Smooth muscle cell (in vitro differentiated cells): ENCODE results near the gene SHKBP1. TPM values are rescaled to one million over a fixed set of nuclear protein-coding genes. Genes with fewer than 3 reads are reported as not detected.
"Not testable (repeated sequence)": the region's sequence is repeated elsewhere in the genome, so short reads cannot be mapped to it uniquely, and the experiment has no call there.

Experiments used
- DNase-seq: peaks from one replicate; lab custom pipeline; 2025; ENCODE audit not compliant: unreplicated experiment; lab: John Stamatoyannopoulos, UW
- H2AFZ ChIP-seq: fragments of 200-600 bp; sonication (generic); 2 replicates; pipeline ENCODE4 v1.6.0; 2016; ENCODE audit warnings: antibody characterized with exemption, low read depth, mild to moderate bottlenecking
- H3F3A ChIP-seq: fragments of 200-600 bp; sonication (generic); 2 replicates; pipeline ENCODE4 v1.6.0; 2017; ENCODE audit warnings: antibody characterized with exemption, low read depth
- H3K27ac ChIP-seq: fragments of 200-600 bp; sonication (generic); 2 replicates; pipeline ENCODE4 v1.5.1; 2016; ENCODE audit warnings: low read depth, mild to moderate bottlenecking
- H3K27me3 ChIP-seq: fragments of 200-600 bp; sonication (generic); 2 replicates; pipeline ENCODE4 v1.6.1; 2016; ENCODE audit warnings: low read depth, mild to moderate bottlenecking
- H3K36me3 ChIP-seq: fragments of 200-600 bp; sonication (generic); 2 replicates; pipeline ENCODE4 v1.5.1; 2016; ENCODE audit warnings: low read depth
- H3K4me1 ChIP-seq: fragments of 200-600 bp; sonication (generic); 2 replicates; pipeline ENCODE4 v1.5.1; 2016; ENCODE audit warnings: low read depth
- H3K4me2 ChIP-seq: fragments of 200-600 bp; sonication (generic); 2 replicates; pipeline ENCODE4 v1.6.0; 2016; ENCODE audit warnings: mild to moderate bottlenecking
- H3K4me3 ChIP-seq: fragments of 200-600 bp; sonication (generic); 2 replicates; pipeline ENCODE4 v1.5.1; 2016; ENCODE audit warnings: mild to moderate bottlenecking
- H3K79me2 ChIP-seq: fragments of 200-600 bp; sonication (generic); 2 replicates; pipeline ENCODE4 v1.6.0; 2016; ENCODE audit warnings: low read depth, mild to moderate bottlenecking
- H3K9ac ChIP-seq: fragments of 200-600 bp; sonication (generic); 2 replicates; pipeline ENCODE4 v1.6.0; 2016; ENCODE audit warnings: low read depth
- H3K9me3 ChIP-seq: fragments of 200-600 bp; sonication (generic); replicated peaks from 2 replicates; pipeline ENCODE4 v1.5.1; 2016; ENCODE audit warnings: low read depth
- H4K20me1 ChIP-seq: fragments of 200-600 bp; sonication (generic); 2 replicates; pipeline ENCODE4 v1.6.0; 2016; ENCODE audit warnings: low read depth
- CTCF ChIP-seq: fragments of 200-600 bp; sonication (generic); IDR thresholded peaks from 2 replicates; pipeline ENCODE4 v1.5.1; 2017; ENCODE audit warnings: borderline replicate concordance, mild to moderate bottlenecking, antibody characterized with exemption; ENCODE audit not compliant: insufficient read depth, poor library complexity, severe bottlenecking
- WGBS: methylation state at CpG from one replicate; pipeline ENCODE4 v1.1.7; 2016; ENCODE audit warnings: low lambda C conversion rate; 5-methylcytosine and 5-hydroxymethylcytosine counted together
- polyA plus RNA-seq: library from polyadenylated mRNA; unstranded; fragments of >200 nt; fragmentation: Nextera tagmentation; extraction: Ambion mirVana; gene quantifications from 2 replicates; pipeline ENCODE4 v1.2.1, GENCODE V29; 2016
- total RNA-seq: library from RNA; depleted of rRNA; stranded (reverse); fragments of >200 nt; gene quantifications from 2 replicates; pipeline ENCODE4 v1.2.3, GENCODE V29; 2014

The SHKBP1 gene
- total and polyA plus RNA-seq, 2 experiments from 2014 or later: 40.9 to 90.8 TPM

- no peak overlapping the region for H2AFZ ChIP-seq
- DNase-seq: no peak
- no peaks in the 10 kb centered on the region for H3K27me3 ChIP-seq
- H3K36me3 ChIP-seq: no peaks in the 10 kb centered on the region
- no peaks in the 10 kb centered on the region for H3K79me2 ChIP-seq
- no peak overlapping the region for H3K4me2 ChIP-seq
- no peaks in the 10 kb centered on the region for H3F3A ChIP-seq
- no peak overlapping the region for H3K4me3 ChIP-seq
- no peaks in the 10 kb centered on the region for H3K9me3 ChIP-seq
- no peak for TF ChIP-seq CTCF
- H4K20me1 ChIP-seq: no peaks in the 10 kb centered on the region
- H3K4me1 ChIP-seq: no peaks in the 10 kb centered on the region
- WGBS: 93% methylated on average over 22 of the region's 22 CpGs
- H3K27ac ChIP-seq: no peak overlapping the region
- no peak overlapping the region for H3K9ac ChIP-seq
Observed at GRCh38 chr19:40590464-40591265, 14.0 kb downstream of the SHKBP1 start.

- not testable (repeated sequence) for H3K9me3 ChIP-seq, H3K79me2 ChIP-seq, H3K4me1 ChIP-seq, H3K4me2 ChIP-seq, H3K4me3 ChIP-seq, H3K36me3 ChIP-seq, H3K9ac ChIP-seq, DNase-seq, H4K20me1 ChIP-seq, H3K27me3 ChIP-seq, H2AFZ ChIP-seq, H3F3A ChIP-seq, H3K27ac ChIP-seq
- WGBS: 85% methylated on average over 4 of the region's 4 CpGs
Observed at GRCh38 chr19:40591724-40592123, 15.1 kb downstream of the SHKBP1 start.

GRCh38 chr19:40592170-40592569 lies 15.5 kb downstream of the SHKBP1 start:
- no peak overlapping the region for H3K9ac ChIP-seq
- H3K4me3 ChIP-seq: no peak overlapping the region
- TF ChIP-seq CTCF: no peak
- no peaks in the 10 kb centered on the region for H3K79me2 ChIP-seq
- no peaks in the 10 kb centered on the region for H3K36me3 ChIP-seq
- H3F3A ChIP-seq: no peaks in the 10 kb centered on the region
- no peaks in the 10 kb centered on the region for H3K27me3 ChIP-seq
- no peak overlapping the region for H2AFZ ChIP-seq
- no peaks in the 10 kb centered on the region for H4K20me1 ChIP-seq
- H3K9me3 ChIP-seq: no peaks in the 10 kb centered on the region
- H3K4me2 ChIP-seq: no peak overlapping the region
- DNase-seq: no peak
- peaks cover 1% of the 10 kb centered on the region for H3K4me1 ChIP-seq
- WGBS: 92% methylated on average over 4 of the region's 4 CpGs
- no peak overlapping the region for H3K27ac ChIP-seq

- Histone ChIP-seq H4K20me1 (peaks cover 4% of the 10 kb centered on the region), H3K4me1 (peaks cover 5% of the 10 kb centered on the region), H3K4me2 (peak overlapping the region; percentile 61), H2AFZ (no peak overlapping the region), H3K36me3 (no peaks in the 10 kb centered on the region), H3K79me2 (no peaks in the 10 kb centered on the region), H3K9me3 (no peaks in the 10 kb centered on the region), H3F3A (peaks cover 5% of the 10 kb centered on the region), H3K9ac (no peak overlapping the region), H3K27me3 (peaks cover 3% of the 10 kb centered on the region), H3K4me3 (no peak overlapping the region), H3K27ac (no peak overlapping the region)
- WGBS: 60% methylated on average over 8 of the region's 8 CpGs
- no peak for DNase-seq
- TF ChIP-seq CTCF: no peak
Observed at GRCh38 chr19:40594255-40594654, 17.6 kb downstream of the SHKBP1 start.
